Loucy (cell line): ENCODE measurements around the gene GNA12.

Source experiments
- H2AFZ ChIP-seq: fragments of 200-600 bp; sonication (generic); 2 replicates; pipeline ENCODE4 v1.6.0; 2016; ENCODE audit warnings: antibody characterized with exemption, mild to moderate bottlenecking, low read length, moderate library complexity
- H3F3A ChIP-seq: fragments of 200-600 bp; 2 replicates; pipeline ENCODE4 v1.6.0; 2016; ENCODE audit warnings: antibody characterized with exemption, low read depth, mild to moderate bottlenecking
- H3K27me3 ChIP-seq: fragments of 200-600 bp; sonication (generic); 2 replicates; pipeline ENCODE4 v1.6.1; 2014; ENCODE audit warnings: low read length, mild to moderate bottlenecking; ENCODE audit not compliant: insufficient read depth, poor library complexity, severe bottlenecking
- H3K36me3 ChIP-seq: fragments of 200-600 bp; sonication (generic); 2 replicates; pipeline ENCODE4 v1.6.1; 2016; ENCODE audit warnings: low read length; ENCODE audit not compliant: insufficient read depth
- H3K4me1 ChIP-seq: fragments of 200-600 bp; sonication (generic); 2 replicates; pipeline ENCODE4 v1.5.1; 2014; ENCODE audit warnings: low read length, mild to moderate bottlenecking; ENCODE audit not compliant: insufficient read depth, poor library complexity, severe bottlenecking
- H3K4me2 ChIP-seq: fragments of 200-600 bp; sonication (generic); 2 replicates; pipeline ENCODE4 v1.6.0; 2014; ENCODE audit warnings: antibody characterized with exemption, low read length, low read depth, mild to moderate bottlenecking; ENCODE audit not compliant: poor library complexity, severe bottlenecking
- H3K4me3 ChIP-seq: fragments of 200-600 bp; sonication (generic); 2 replicates; pipeline ENCODE4 v1.5.1; 2014; ENCODE audit warnings: low read length, mild to moderate bottlenecking, mixed read lengths; ENCODE audit not compliant: poor library complexity, severe bottlenecking
- H3K79me2 ChIP-seq: fragments of 200-600 bp; sonication (generic); 2 replicates; pipeline ENCODE4 v1.6.1; 2014; ENCODE audit warnings: low read length; ENCODE audit not compliant: insufficient read depth
- H3K9ac ChIP-seq: fragments of 200-600 bp; sonication (generic); 2 replicates; pipeline ENCODE4 v1.6.0; 2014; ENCODE audit warnings: mild to moderate bottlenecking, low read depth, low read length, moderate library complexity; ENCODE audit not compliant: poor library complexity, severe bottlenecking
- H3K9me2 ChIP-seq: fragments of 200-600 bp; sonication (generic); replicated peaks from 2 replicates; pipeline ENCODE4 v1.6.1; 2016; ENCODE audit warnings: low read depth, low read length, mixed read lengths
- H3K9me3 ChIP-seq: fragments of 200-600 bp; sonication (generic); 2 replicates; pipeline ENCODE4 v1.6.1; 2014; ENCODE audit warnings: mild to moderate bottlenecking, antibody characterized with exemption, low read length, low read depth; ENCODE audit not compliant: insufficient read depth
- H4K20me1 ChIP-seq: fragments of 200-600 bp; sonication (generic); 2 replicates; pipeline ENCODE4 v1.6.0; 2014; ENCODE audit warnings: antibody characterized with exemption, low read length, mild to moderate bottlenecking; ENCODE audit not compliant: insufficient read depth, poor library complexity, severe bottlenecking
- EZH2phosphoT487 ChIP-seq: fragments of 200-600 bp; IDR thresholded peaks from 2 replicates; pipeline ENCODE4 v1.6.1; 2018; ENCODE audit warnings: antibody characterized with exemption, mild to moderate bottlenecking, moderate library complexity, borderline replicate concordance
- TF ChIP-seq, protein P1 (sequence below): fragments of 200-600 bp; sonication (generic); conservative IDR thresholded peaks from 2 replicates; pipeline ENCODE4 v1.5.1; 2014; ENCODE audit warnings: mild to moderate bottlenecking, antibody characterized with exemption, low read length

GNA12 gene

DNA sequence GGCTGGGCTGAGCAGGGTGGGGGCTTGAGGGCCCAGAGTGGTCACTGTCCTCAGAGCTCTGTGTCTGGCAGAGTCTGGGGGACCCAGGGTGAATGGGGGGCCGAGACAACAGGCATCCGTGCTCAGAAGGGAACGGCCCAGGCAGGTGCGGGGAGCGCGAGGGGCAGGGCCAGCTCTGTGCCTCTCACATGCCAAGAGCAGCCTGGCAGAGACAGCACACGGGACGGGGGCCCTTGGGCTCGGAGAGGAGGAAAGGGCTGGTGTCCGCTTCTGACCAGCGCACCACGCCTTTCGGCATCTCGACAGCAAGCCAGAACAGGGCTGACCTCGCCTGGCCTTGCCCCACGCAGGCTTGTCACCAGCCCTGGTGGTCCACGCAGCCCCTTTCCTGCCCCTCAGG lies 142.7 kb downstream of the GNA12 start:
- Histone ChIP-seq H3F3A (peaks cover 20% of the 10 kb centered on the region), H3K27me3 (no peaks in the 10 kb centered on the region), H3K79me2 (peaks cover 25% of the 10 kb centered on the region; the same call in 1 of the 2 replicates), H3K4me3 (peak overlapping the region; percentile 11), H3K36me3 (no peaks in the 10 kb centered on the region), H3K4me1 (peaks cover 75% of the 10 kb centered on the region), H3K9ac (peak overlapping the region; percentile 93), H2AFZ (no peak overlapping the region), H3K9me3 (no peaks in the 10 kb centered on the region), H4K20me1 (no peaks in the 10 kb centered on the region), H3K9me2 (no peaks in the 10 kb centered on the region), H3K4me2 (peak overlapping the region; percentile 52)
- TF ChIP-seq, protein P1, sequence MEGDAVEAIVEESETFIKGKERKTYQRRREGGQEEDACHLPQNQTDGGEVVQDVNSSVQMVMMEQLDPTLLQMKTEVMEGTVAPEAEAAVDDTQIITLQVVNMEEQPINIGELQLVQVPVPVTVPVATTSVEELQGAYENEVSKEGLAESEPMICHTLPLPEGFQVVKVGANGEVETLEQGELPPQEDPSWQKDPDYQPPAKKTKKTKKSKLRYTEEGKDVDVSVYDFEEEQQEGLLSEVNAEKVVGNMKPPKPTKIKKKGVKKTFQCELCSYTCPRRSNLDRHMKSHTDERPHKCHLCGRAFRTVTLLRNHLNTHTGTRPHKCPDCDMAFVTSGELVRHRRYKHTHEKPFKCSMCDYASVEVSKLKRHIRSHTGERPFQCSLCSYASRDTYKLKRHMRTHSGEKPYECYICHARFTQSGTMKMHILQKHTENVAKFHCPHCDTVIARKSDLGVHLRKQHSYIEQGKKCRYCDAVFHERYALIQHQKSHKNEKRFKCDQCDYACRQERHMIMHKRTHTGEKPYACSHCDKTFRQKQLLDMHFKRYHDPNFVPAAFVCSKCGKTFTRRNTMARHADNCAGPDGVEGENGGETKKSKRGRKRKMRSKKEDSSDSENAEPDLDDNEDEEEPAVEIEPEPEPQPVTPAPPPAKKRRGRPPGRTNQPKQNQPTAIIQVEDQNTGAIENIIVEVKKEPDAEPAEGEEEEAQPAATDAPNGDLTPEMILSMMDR = no peak

DNA sequence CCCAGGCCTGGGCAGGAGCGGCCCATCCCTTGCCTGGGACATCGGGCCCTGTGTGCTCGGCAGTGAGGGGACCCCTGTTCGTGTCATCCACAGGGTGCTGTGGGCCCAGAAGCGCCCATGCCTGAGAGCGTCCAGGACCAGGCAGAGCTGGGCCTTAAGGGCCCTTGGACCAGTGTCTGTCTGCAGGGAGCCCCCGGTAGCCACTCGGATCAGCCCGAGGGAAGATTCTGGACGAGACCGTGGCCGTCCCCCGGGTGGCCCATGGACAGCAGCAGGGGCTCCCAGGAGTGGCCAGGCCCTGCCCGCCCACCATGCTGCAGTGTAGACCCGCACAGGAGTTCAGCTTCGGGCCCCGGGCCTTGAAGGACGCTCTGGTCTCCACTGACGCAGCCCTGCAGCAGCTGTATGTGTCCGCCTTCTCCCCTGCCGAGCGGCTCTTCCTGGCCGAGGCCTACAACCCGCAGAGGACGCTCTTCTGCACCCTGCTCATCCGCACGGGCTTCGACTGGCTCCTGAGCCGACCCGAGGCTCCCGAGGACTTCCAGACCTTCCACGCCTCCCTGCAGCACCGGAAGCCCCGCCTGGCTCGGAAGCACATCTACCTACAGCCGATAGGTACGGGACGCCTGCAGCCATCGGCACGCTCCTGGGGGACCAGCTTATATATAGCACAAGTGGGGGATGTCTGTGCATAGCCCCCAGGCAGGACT lies 143.8 kb downstream of the GNA12 start:
- peaks cover 25% of the 10 kb centered on the region; the same call in 1 of the 2 replicates for H3K79me2 ChIP-seq
- H3K4me2 ChIP-seq = peak overlapping the region; percentile 99
- no peaks in the 10 kb centered on the region for H4K20me1 ChIP-seq
- H3K9me2 ChIP-seq = no peaks in the 10 kb centered on the region
- peaks cover 20% of the 10 kb centered on the region for H3F3A ChIP-seq
- no peaks in the 10 kb centered on the region for H3K27me3 ChIP-seq
- H3K4me1 ChIP-seq = peaks cover 69% of the 10 kb centered on the region
- no peak for TF ChIP-seq EZH2phosphoT487
- TF ChIP-seq, protein P1 = no peak
- H3K36me3 ChIP-seq = no peaks in the 10 kb centered on the region
- peak overlapping the region; percentile 70 for H3K4me3 ChIP-seq
- H3K9ac ChIP-seq = peak overlapping the region; percentile 93
- H2AFZ ChIP-seq = no peak overlapping the region
- H3K9me3 ChIP-seq = no peaks in the 10 kb centered on the region

DNA sequence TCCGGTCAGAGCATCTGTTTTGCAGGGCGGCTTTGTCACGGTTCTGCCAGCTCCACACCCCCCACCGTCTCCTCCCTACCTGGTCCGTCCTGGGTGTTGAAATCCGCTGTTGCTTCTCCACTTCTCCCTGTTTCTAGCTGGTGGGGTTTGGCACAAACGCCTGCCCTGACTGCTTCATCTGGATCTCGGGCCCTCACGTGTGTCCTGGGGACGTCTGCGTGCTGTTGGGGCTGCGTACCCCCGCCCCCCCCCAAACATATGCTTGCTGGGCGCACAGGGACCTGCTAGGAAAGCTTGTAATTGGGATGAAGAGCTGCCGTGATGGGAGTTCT lies 144.9 kb downstream of the GNA12 start:
- Histone ChIP-seq H3K4me1 (peaks cover 63% of the 10 kb centered on the region), H3K79me2 (peaks cover 25% of the 10 kb centered on the region; the same call in 1 of the 2 replicates), H4K20me1 (no peaks in the 10 kb centered on the region), H3K4me3 (peak overlapping the region; percentile 70), H3K4me2 (peak overlapping the region; percentile 99), H3K36me3 (no peaks in the 10 kb centered on the region), H3K9me3 (no peaks in the 10 kb centered on the region), H3K9me2 (no peaks in the 10 kb centered on the region), H2AFZ (no peak overlapping the region), H3K9ac (peak overlapping the region; percentile 93), H3K27me3 (no peaks in the 10 kb centered on the region), H3F3A (peaks cover 20% of the 10 kb centered on the region)
- no peak for TF ChIP-seq EZH2phosphoT487
- TF ChIP-seq, protein P1 = no peak
